Stimulated activated CD4-positive, alpha-beta T cell treated with anti-CD3 and anti-CD28 coated beads, Interleukin-2, amount 100 ng/mL, for 4 hours (primary cell): ENCODE data around the gene OAS1.

Source experiments
- DNase-seq: peaks from one replicate; pipeline ENCODE4 v3.0.0-alpha.2; 2020; ENCODE audit warnings: low read depth

Gene OAS1

DNA sequence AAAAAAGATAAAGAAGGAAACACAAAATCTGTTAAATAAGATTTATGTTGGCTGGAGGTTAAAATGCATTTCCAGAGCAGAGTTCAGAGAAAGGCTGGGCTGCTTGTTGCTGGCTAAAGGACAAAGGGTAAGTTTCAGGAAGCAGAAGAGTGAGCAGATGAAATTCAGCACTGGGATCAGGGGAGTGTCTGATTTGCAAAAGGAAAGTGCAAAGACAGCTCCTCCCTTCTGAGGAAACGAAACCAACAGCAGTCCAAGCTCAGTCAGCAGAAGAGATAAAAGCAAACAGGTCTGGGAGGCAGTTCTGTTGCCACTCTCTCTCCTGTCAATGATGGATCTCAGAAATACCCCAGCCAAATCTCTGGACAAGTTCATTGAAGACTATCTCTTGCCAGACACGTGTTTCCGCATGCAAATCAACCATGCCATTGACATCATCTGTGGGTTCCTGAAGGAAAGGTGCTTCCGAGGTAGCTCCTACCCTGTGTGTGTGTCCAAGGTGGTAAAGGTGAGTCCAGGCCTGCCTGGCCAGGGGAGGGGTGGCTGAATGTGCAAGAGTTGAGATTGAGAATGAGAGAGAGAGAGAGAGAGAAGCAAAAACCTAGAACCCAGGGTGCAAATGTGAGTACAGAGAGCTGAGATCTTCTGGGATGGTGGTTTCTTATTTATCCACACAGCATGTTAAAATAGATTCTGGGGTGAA is at the start of gene OAS1:
Gene OAS1 (plus strand): TSS at position 251 of the 703 bp plus-strand sequence. CDS start 78 bp downstream, at position 329.
- peak; percentile 31 for DNase-seq

DNA sequence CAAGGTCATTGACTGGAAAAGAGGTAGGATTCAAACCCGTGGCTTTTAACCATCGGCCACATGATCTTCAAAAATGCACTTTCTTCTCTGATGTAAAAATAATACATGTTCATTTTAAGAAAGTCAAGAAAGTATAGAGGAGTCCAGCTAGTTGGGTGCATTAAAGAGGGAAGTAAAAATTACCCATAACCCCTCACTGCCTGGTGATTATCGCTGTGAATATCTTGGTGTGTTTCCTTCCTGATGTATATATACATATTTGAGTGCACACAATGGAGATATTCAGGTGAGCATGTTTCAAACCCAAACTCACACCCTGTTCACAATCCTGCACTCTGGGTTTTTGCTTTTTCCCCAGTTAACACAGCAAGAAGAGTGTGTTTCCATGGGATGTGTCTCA is 47.5 kb upstream of the OAS1 start:
- no peak for DNase-seq

DNA sequence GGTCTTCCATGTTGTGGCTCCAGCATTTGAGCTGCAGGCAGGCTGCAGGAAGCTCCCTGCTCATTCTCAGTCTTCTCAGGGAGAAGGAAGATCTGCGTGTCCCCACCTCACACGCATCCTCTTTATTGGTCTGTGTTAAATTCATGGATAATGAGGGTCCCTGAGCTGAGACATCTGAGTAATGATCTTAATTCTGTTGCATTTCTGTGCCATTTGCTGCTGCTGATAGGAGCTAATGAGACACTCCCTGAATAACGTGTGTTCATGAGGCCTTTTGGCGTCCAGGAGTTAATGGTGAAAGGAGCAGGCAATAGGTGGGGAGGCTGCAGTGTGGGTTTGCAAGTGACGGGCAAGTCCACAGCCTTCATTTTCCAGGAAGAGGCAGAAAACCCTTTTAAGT is 46.6 kb upstream of the OAS1 start:
- DNase-seq, result no peak

DNA sequence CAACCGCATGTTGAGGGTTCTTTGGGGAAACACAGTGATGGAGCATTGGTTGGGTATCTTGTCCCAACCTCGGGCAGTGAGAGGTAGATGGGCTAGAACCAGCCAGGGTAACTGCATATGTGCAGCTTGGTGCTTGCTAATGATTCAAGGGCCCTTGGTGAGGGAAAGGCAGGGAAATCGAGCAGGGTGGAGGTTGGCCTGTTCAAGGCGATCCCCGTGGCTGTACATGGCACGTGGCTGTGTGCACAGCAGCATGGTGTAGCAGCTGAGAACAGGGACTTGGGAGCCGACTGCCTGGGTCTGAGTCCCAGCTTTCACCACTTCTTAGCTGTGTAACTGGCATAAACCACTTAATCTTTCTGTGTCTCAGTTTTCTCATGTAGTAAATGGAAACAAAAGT is 45.5 kb upstream of the OAS1 start:
- no peak for DNase-seq

DNA sequence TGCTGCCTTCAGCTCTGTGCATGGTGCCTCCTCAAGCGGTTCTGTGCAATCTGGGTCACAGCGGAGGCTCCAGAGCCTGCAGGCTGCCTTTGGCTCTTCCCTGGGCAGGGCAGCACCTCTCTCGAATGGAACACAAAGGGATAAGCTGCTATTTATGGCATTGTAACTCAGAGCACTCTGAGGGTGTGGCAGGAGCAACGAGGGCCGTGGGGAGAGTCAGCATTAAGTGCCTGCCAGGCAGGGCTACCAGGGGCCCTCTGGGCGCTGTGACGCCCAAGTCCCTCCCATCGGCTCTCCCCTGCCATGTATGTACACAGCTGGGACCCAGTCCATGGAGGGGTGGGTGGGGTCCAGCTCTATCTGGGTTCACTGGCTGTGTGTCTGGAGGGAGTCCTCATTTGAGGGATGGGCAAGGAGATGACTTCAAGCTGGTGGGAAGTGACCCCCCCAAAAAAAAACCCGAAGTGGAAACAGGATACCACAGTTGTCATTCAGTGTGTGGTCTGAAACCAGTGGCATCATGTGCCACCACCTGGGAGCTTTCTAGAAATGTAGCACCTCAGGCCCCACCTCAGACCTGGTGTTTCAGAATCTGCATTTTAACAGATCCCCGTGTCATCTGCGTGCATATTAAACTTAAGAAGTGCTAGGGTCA is 44.0 kb upstream of the OAS1 start:
- no peak for DNase-seq

DNA sequence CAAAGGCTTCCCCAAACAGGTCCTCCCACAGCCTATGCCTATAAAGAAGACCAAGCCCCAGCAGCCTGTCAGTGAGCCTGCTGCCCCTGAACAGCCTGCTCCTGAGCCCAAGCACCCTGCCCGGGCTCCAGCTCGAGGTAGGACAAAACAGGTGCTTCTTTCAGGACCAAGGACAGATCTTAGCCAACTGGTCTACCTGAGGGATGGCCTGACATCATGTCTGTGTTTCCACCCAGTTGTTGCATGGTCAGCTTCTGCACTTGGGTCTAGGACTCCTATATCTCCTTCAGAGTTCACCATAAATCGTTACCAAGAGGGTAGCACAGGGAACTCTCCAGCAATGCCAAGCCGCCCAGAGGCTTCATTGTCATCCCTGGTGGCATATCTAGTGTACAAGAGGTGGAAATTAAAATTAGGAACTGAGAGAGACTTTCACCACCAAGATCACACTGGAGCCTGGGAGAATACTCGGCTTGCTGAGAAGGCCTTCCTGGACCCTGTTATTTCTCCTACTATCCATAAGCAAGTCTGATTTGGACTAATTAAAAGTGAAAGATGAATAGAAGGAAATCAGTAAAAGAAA is 38.2 kb upstream of the OAS1 start:
- no peak for DNase-seq

DNA sequence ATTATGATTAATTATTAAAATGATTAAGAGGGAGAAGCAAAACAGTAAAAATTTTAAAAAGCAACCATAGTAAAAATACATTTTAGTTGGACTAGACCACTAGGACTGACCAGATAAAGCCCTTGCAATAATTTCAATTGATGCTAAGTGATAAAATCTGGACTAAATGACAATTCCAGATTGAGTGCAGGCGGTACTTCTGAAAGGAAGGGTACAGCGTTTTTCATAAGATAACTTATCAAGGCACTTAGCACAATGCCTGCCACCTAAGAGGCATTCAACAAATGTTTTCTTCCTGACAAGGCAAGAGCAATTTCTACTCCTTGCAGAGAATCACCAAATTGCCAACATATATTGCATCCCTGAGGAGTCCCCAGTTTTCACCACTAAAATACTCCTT is 37.7 kb upstream of the OAS1 start:
- no peak for DNase-seq

DNA sequence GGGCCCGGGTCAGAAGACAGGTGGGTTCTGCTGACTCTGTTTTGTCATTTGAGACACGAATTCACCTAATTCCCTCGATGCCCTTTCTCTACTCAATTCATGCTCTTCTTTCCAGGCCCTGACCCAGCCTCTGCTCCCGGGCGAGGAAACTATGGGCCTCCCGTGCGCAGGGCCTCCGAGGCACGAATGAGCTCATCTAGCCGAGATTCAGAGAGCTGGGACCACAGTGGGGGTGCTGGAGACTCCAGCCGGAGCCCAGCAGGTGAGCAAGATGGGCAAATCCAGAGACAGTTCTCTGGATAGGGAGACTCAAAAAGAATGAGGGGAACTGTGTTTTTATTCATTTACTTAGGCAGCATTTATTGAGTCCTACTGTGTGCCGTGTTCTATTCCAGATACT is 37.0 kb upstream of the OAS1 start:
- no peak for DNase-seq

DNA sequence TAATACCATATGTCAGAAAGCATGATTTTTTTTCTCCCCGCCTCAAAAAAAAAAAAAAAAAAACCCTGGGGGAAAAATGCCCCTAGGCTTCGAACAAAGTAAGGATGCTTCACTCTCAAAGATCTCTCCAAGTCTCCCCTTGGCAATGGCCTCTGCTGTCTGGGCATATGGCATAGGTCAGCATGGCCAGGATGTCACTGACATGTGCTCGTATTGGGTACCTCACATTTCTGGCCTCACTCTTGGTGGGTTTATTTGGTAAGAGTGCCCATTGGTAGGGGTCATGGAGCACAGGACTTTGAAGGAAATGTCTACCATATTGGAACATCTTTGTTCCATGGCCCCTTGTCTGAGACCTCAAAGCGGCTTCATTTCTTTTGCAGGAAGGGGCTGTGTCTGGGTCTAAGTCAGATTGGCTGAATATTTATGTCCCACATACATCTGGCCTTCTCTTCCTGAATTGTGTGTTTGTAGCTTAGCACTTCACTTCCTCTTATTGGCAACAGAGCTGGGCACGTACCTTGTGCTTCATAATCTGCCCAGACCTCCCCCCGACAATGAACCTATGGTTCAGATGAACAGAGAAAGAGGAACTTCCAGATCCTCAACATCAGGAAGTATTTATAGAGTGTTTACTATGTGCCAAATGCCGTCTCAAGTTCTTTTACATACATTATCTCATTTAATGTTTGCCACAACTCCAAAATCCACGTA is 36.3 kb upstream of the OAS1 start:
- DNase-seq, result no peak

DNA sequence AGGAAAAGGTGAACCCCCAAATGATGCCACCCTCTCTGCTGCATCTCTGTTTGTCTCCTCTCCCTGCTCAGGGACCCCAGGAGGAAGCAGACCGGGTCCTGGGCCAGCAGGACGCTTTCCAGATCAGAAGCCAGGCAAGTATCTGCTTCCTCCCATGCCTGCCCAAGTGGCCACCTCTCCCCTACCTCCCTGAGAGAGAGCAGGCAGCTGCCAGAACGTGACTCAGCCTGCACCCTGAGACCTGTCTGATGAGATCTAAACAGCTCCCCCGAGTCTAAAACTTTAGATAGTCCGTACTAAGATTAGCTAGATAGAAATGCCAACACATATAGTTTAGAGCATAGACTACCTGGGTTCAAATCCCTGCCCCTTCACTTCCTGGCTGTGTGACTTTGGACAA is 31.2 kb upstream of the OAS1 start:
- no peak for DNase-seq

DNA sequence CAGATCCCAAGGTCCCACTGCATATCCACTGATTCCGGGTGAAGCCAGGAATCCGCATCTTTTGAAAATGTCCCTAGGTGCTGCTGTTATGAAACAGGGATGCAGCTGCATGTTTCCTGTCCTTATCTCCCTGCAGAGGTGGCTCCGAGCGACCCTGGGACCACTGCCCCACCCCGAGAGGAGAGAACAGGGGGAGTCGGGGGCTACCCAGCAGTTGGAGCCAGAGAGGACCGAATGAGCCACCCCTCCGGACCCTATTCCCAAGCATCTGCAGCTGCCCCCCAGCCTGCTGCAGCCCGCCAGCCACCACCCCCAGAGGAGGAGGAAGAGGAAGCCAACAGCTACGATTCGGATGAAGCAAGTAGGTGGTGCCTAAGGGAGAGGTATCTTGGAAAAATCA is 30.3 kb upstream of the OAS1 start:
- no peak for DNase-seq

DNA sequence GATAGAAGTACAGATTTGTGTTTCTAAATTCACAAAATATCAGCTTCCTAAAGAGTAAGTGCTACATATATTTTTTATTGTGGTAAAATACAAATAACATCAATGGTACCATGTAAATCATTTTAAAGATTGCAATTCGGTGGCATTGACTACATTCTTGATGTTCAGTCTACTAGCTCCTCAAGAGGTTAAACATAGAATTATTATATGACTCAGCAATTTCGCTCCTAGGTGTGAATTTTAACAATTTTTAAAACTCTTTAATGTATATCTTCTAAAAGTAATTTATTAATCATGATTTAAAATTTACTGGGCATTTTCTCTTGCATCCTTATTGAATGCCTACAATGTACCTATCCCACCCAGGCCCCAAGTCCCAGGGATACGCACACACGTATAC is 29.8 kb upstream of the OAS1 start:
- DNase-seq, result no peak

DNA sequence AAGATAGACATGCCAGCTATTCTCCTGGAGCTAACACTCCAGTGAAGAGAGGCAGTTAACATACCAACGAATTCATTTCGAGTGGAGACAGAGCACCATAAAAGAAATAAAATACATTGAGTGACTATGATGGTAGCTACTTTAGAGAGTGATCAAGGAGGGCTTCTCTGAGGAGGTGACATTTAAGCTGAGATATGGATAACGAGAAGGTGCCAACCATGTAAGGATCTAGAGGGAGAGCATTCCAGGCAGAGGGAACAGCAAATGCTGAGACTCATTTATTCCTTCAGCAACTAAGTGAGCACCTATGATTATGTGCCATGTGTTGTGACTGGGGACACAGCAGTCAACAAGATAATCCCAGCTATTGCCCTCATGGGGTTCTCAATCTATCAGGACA is 28.3 kb upstream of the OAS1 start:
- DNase-seq, result no peak

DNA sequence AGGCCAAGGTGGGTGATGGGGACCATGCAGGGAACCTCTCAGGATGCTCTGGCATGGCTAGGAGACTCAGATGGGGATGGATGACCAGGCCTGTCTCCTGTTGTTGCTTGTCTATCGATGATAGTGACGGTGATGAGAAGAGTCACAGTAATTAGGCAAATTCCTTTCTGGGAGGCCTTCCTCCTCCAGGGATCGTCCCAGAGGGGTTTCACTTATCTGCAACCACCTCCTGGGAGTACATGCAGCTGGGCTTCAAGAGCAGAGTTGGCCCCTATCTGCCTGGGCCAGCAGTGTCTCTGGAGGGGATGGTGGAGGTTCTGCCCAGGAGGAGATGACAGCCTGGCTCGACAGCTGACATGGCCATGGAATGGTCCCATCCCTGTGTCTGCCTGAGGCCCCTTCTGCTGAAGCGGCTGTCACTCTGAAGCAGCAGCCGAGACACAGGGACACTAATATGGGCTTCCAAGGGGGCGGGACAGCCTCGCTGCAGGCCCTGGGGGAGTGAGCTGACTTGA is 27.5 kb upstream of the OAS1 start:
- no peak for DNase-seq

DNA sequence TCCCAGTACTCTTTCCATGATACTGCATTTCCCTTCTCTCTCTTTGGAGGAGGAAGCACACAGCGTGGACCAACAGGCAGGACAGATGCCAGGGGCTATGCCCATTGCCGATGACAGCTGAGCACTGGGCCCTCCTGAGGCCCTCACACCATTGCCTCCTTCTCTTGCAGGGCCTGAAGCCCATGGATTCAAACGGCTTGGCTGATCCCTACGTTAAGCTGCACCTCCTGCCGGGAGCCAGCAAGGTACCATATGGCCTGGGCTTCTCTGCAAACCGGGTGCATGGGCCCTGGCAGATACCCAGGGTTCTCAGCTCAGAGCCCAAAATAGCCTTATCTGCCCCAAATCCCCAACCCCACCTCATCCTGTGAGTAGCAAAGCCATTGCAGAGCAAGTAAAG is 25.2 kb upstream of the OAS1 start:
- DNase-seq, result no peak

DNA sequence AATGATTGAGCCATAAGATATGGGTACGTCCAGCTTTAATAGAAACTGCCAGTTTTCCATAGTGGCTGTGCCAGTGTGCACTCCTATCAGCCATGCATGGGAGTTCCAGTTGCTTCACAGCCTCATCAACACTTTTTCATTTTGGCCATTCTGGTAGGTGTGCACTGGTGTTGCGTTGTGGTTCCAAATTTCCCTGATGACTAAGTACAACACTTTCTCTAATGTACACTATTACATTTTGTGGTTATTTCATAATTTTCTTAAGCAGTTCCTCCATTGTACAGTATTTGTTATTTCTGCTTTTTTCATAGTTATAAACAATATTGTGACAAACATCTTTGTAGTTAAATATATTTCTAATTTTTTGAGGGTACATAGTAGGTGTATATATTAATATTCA is 21.5 kb upstream of the OAS1 start:
- no peak for DNase-seq

DNA sequence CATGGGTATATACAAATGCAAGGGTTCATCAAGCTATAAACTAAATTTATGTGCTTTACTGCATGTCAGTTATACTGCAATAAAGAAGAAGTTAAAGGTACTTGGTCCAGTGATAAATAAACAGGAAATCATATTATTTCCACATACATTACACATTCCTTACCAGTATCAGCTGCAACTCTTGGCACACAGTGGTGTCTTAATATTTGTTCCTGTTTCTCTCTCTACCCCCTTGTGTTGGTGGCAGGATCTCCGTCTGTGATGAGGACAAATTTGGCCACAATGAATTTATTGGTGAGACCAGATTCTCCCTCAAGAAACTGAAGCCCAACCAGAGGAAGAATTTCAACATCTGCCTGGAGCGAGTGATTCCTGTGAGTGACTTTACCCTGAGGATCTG is 19.2 kb upstream of the OAS1 start:
- no peak for DNase-seq

DNA sequence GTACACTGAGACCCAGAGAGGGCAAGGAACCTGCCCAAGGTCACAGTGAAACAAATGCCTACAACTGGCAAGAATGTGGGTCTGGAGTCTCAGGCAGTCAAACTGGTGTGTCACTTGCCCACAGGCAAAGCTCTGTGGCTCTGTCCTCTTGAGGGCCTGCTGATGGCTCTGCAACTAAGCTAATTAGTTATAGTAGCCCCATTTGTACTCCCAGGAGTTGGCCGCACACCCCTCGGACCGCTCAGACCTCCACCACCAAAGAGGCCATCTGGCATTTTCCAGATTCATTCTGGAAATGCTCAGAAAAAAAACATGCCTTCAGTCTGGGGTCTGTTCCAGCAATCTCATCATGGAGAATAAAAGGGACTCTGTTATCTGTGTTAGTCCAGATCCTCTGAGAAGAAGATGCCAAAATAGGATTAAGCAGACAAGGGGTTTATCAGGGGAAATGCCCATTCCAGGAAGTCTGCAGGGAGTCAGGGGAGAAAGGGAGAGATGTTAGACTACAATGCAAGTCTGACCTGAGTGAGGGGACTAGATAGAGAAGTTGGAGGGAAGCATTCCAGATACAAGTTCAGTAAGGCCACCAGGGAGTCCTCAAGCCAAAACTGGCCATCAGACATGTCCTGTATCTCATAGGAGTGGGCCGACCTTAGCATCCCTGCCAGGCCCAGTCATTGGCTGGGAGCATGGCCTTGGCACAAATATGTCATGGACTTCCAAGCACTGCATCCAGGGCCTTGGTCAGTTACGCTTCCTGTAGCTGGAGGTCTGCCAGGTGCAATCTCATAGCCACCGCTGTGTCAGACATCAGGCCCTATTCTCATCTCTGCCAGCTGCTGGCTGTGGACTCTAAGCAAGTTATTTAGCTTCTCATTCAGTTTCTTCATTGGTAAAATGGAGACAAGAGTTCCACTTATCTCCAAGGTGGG is 15.4 kb upstream of the OAS1 start:
- no peak for DNase-seq

DNA sequence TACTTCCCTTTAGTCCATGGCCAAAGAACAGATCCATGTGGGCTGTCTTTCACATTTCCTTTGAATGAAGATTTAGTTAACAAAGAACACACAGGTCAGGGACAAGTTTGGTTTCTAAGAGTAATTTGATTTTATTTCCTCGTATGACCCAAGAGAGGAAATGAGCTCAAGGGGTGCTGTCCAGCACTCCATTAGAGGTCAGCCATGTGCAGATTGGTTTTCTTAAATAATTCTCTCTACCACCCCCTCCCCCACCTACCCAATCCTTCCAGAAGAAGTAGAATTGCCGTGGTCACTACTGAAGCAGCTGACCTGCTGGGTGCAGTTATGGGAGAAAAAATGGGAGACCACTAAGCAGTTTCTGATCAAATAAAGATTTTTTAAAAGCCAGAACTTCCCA is 13.9 kb upstream of the OAS1 start:
- no peak for DNase-seq

DNA sequence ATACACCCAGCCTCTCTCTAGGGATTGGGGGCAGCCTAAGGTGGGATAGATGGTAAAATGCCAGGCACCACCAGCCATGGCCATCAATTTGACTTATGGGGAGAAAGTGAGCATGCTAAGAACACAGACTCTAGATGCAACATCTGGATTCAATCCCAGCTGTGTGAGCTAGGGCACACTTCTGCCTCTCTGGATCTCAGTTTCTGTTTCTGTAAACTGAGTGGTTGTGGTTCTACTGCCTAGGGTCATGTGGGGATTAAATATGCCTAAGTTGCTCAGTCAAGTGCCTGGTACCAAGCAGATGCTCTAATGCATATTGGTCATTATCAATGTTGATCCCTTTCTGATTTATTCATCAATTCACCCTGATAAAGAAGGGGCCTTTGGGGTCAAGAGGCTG is 12.6 kb upstream of the OAS1 start:
- no peak for DNase-seq

DNA sequence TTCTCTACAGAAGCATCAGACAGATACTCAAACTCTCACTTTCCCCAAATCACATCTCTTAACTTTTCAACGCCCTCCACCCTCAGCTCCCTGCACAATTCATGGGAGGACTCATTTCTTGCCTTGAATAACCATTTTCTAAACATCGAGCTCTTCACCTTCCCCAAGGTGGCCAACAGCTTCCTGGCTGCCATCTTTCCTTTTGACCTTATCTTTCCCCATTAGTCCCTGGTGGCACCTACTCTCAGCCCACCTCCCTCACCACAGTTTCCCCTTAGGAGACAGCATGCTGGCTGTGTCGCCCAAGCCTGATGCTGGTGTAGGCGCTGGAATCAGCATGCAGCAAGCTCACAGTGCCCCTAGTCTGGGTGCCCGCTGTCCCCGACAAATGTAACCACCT is 8.4 kb upstream of the OAS1 start:
- no peak for DNase-seq
